T-cell (primary cell): Measurements from ENCODE around the gene PCDH9. TPM values are rescaled to one million over a fixed set of nuclear protein-coding genes. Genes with fewer than 3 reads are reported as not detected.

Experiments
- ATAC-seq, 4 experiments: fragments of 200-7000 bp in 3 of 4; fragments of 150-1000 bp in 1 of 4; cut with Tn5 transposase; replicated peaks in 1 of 4; 1 replicate in 3 of 4; 2 replicates in 1 of 4; pipeline ENCODE4 v1.10.0; 2021; ENCODE audit warnings: moderate library complexity in 3 of 4, mild to moderate bottlenecking in 2 of 4, moderate number of reproducible peaks in 1 of 4
- CTCF ChIA-PET, 2 donors: fragments of 300-600 bp; sonication (Branson Sonifier 250); formaldehyde crosslinking; loops; one replicate each; lab custom pipeline; 2022; ENCODE audit warnings: antibody characterized with exemption in 2 of 2; lab: Charles Lee
- POLR2A ChIA-PET, 2 donors: fragments of 300-600 bp; sonication (Branson Sonifier 250); formaldehyde crosslinking; loops; one replicate each; lab custom pipeline; 2022; ENCODE audit warnings: antibody characterized with exemption in 2 of 2; lab: Charles Lee
- DNase-seq, 35 experiments: peaks; one replicate each; pipeline versions ENCODE4 v3.0.0 to v3.0.0-alpha.2; 2013 to 2023
- H3K27ac ChIP-seq: one replicate; pipeline ENCODE4 v1.5.1; 2013; ENCODE audit warnings: low read length
- H3K27me3 ChIP-seq, 2 experiments: replicated peaks in 1 of 2; 1 replicate in 1 of 2; 2 replicates in 1 of 2; pipeline versions ENCODE4 v1.6.1 to v1.7.0; 2013; ENCODE audit warnings: low read length in 1 of 2, mixed read lengths in 1 of 2; ENCODE audit not compliant: control insufficient read depth in 2 of 2, insufficient read depth in 2 of 2; ENCODE audit errors: extremely low read depth in 1 of 2
- H3K36me3 ChIP-seq, 2 donors: 1 replicate in 1 of 2; 2 replicates in 1 of 2; pipeline versions ENCODE4 v1.6.1 to v1.7.0; 2013; ENCODE audit warnings: low read length in 1 of 2; ENCODE audit not compliant: control insufficient read depth in 2 of 2, insufficient read depth in 1 of 2; ENCODE audit errors: extremely low read depth in 1 of 2
- H3K4me1 ChIP-seq, 2 experiments: 1 replicate in 1 of 2; 2 replicates in 1 of 2; pipeline versions ENCODE4 v1.6.1 to v1.7.0; 2013; ENCODE audit warnings: low read length in 2 of 2, mixed read lengths in 1 of 2; ENCODE audit not compliant: insufficient read depth in 2 of 2, control insufficient read depth in 1 of 2; ENCODE audit errors: extremely low read depth in 1 of 2
- H3K4me3 ChIP-seq, 2 donors: 1 replicate in 1 of 2; 2 replicates in 1 of 2; pipeline versions ENCODE4 v1.5.1 to v1.7.0; 2013; ENCODE audit warnings: mild to moderate bottlenecking in 2 of 2, low read length in 1 of 2, moderate library complexity in 1 of 2; ENCODE audit not compliant: control insufficient read depth in 1 of 2; ENCODE audit errors: extremely low read depth in 1 of 2
- H3K9me3 ChIP-seq: 2 replicates; pipeline ENCODE4 v1.7.0; 2013
- H3K27ac Mint-ChIP-seq, 2 donors: one replicate each; pipeline ENCODE4 v1.8.0; 2020 to 2021; ENCODE audit warnings: mild to moderate bottlenecking in 2 of 2, mixed read lengths in 2 of 2
- H3K27me3 Mint-ChIP-seq, 2 donors: one replicate each; pipeline ENCODE4 v1.8.0; 2021 to 2022; ENCODE audit warnings: mixed read lengths in 2 of 2
- H3K36me3 Mint-ChIP-seq: one replicate; pipeline ENCODE4 v1.8.0; 2021; ENCODE audit warnings: mixed read lengths
- H3K4me1 Mint-ChIP-seq, 3 donors: one replicate each; pipeline ENCODE4 v1.8.0; 2020 to 2022; ENCODE audit warnings: mixed read lengths in 3 of 3, mild to moderate bottlenecking in 1 of 3
- H3K4me3 Mint-ChIP-seq, 3 donors: one replicate each; pipeline ENCODE4 v1.8.0; 2020 to 2022; ENCODE audit warnings: mild to moderate bottlenecking in 3 of 3, mixed read lengths in 3 of 3, moderate library complexity in 3 of 3
- H3K9me3 Mint-ChIP-seq, 3 donors: one replicate each; pipeline ENCODE4 v1.8.0; 2020 to 2022; ENCODE audit warnings: mixed read lengths in 3 of 3
- WGBS: methylation state at CpG from one replicate; pipeline ENCODE4 v1.1.5; 2013; ENCODE audit warnings: missing lambda C conversion rate; ENCODE audit not compliant: insufficient coverage; 5-methylcytosine and 5-hydroxymethylcytosine counted together
- total RNA-seq, 35 experiments: library from RNA in 6 of 35; stranded (reverse) in 6 of 35; fragments of 120-200 nt in 1 of 35; gene quantifications; one replicate each; pipeline versions ENCODE4 v1.2.1 to v1.2.4 and lab custom pipeline; 2013 to 2026

PCDH9 gene
- total RNA-seq, 5 donors from 2014 or later (not counting 1 experiment from before 2014, with no cell fraction given): 0.38 to 1.3 (median 0.53) TPM

- no peak for ATAC-seq
- H3K27me3 Mint-ChIP-seq: no peaks in the 10 kb centered on the region
- H3K4me1 Mint-ChIP-seq: no peaks in the 10 kb centered on the region
Observed at GRCh38 chr13:66358564-66358963, 871.6 kb downstream of the PCDH9 start.

GRCh38 chr13:66357463-66357862 is 872.7 kb downstream of the PCDH9 start:
- H3K9me3 Mint-ChIP-seq: peaks cover 0 to 7% (median 5%) of the 10 kb centered on the region in 3 donors
- no peaks in the 10 kb centered on the region for H3K36me3 Mint-ChIP-seq
- Histone ChIP-seq H3K9me3 (no peaks in the 10 kb centered on the region), H3K27me3 (no peaks in the 10 kb centered on the region), H3K36me3 (no peaks in the 10 kb centered on the region), H3K4me3 (no peak overlapping the region), H3K4me1 (no peaks in the 10 kb centered on the region), H3K27ac (no peak overlapping the region)
- H3K4me3 Mint-ChIP-seq: no peak overlapping the region
- DNase-seq (no peak), ATAC-seq (no peak)
- no CpG with 5 or more reads among the region's 5 CpGs for WGBS
- POLR2A ChIA-PET: no interaction called here
- CTCF ChIA-PET: no interaction called here
- no peaks in the 10 kb centered on the region for H3K27me3 Mint-ChIP-seq
- no peak overlapping the region for H3K27ac Mint-ChIP-seq
- no peaks in the 10 kb centered on the region for H3K4me1 Mint-ChIP-seq

More at GRCh38 chr13:66358564-66358963, 871.6 kb downstream of the PCDH9 start:
- ChIA-PET POLR2A (no interaction called here), CTCF (no interaction called here)
- Mint-ChIP-seq H3K36me3 (no peaks in the 10 kb centered on the region), H3K9me3 (peaks cover 0 to 5% (median 0%) of the 10 kb centered on the region in 3 donors), H3K27ac (no peak overlapping the region), H3K4me3 (no peak overlapping the region)
- no peak for DNase-seq
- H3K4me3 ChIP-seq: no peak overlapping the region
- H3K27me3 ChIP-seq: no peaks in the 10 kb centered on the region
- no peaks in the 10 kb centered on the region for H3K9me3 ChIP-seq
- no peaks in the 10 kb centered on the region for H3K4me1 ChIP-seq
- H3K36me3 ChIP-seq: no peaks in the 10 kb centered on the region
- no peak overlapping the region for H3K27ac ChIP-seq

- Histone ChIP-seq H3K27me3 (no peaks in the 10 kb centered on the region), H3K9me3 (no peaks in the 10 kb centered on the region), H3K36me3 (no peaks in the 10 kb centered on the region), H3K27ac (no peak overlapping the region), H3K4me3 (no peak overlapping the region), H3K4me1 (no peaks in the 10 kb centered on the region)
- no peak overlapping the region for H3K27ac Mint-ChIP-seq
- H3K9me3 Mint-ChIP-seq: peaks cover 0 to 8% (median 6%) of the 10 kb centered on the region in 3 donors
- ChIA-PET CTCF (interaction anchor here in 1 of 2 donors (0.6 kb wide), 1 partner anchor 35 kb away, joined by 3 read pairs; no protein-coding TSS in a partner anchor), POLR2A (no interaction called here)
- H3K36me3 Mint-ChIP-seq: no peaks in the 10 kb centered on the region
- ATAC-seq (no peak), DNase-seq (no peak)
- H3K27me3 Mint-ChIP-seq: no peaks in the 10 kb centered on the region
- WGBS: no CpG with 5 or more reads among the region's 5 CpGs
- no peak overlapping the region for H3K4me3 Mint-ChIP-seq
- no peaks in the 10 kb centered on the region for H3K4me1 Mint-ChIP-seq
Observed at GRCh38 chr13:66354879-66355751, 875.0 kb downstream of the PCDH9 start.

GRCh38 chr13:66353664-66354063 is 876.5 kb downstream of the PCDH9 start:
- DNase-seq (no peak), ATAC-seq (no peak)
- CTCF ChIA-PET: no interaction called here
- POLR2A ChIA-PET: interaction anchor here in 1 of 2 donors (0.7 kb wide), 1 partner anchor 24 kb away, joined by 4 read pairs; no protein-coding TSS in a partner anchor
- Histone ChIP-seq H3K9me3 (no peaks in the 10 kb centered on the region), H3K36me3 (no peaks in the 10 kb centered on the region), H3K27ac (no peak overlapping the region), H3K27me3 (no peaks in the 10 kb centered on the region), H3K4me3 (no peak overlapping the region), H3K4me1 (no peaks in the 10 kb centered on the region)
- WGBS: no CpG with 5 or more reads among the region's 2 CpGs
- Mint-ChIP-seq H3K27ac (no peak overlapping the region), H3K4me1 (no peaks in the 10 kb centered on the region), H3K36me3 (no peaks in the 10 kb centered on the region), H3K4me3 (no peak overlapping the region), H3K27me3 (no peaks in the 10 kb centered on the region), H3K9me3 (peaks cover 6 to 13% (median 12%) of the 10 kb centered on the region in 3 donors)

- no peaks in the 10 kb centered on the region for H3K36me3 Mint-ChIP-seq
- peaks cover 6 to 23% (median 10%) of the 10 kb centered on the region in 3 donors for H3K9me3 Mint-ChIP-seq
- ChIA-PET CTCF (no interaction called here), POLR2A (no interaction called here)
- H3K36me3 ChIP-seq: no peaks in the 10 kb centered on the region
- H3K27me3 Mint-ChIP-seq: no peaks in the 10 kb centered on the region
- ATAC-seq (no peak), DNase-seq (no peak)
- no peak overlapping the region for H3K4me3 ChIP-seq
- no peak overlapping the region for H3K4me3 Mint-ChIP-seq
- H3K27ac Mint-ChIP-seq: no peak overlapping the region
- WGBS: 83% methylated on average over 2 of the region's 2 CpGs
- H3K9me3 ChIP-seq: no peaks in the 10 kb centered on the region
- no peaks in the 10 kb centered on the region for H3K4me1 ChIP-seq
- H3K4me1 Mint-ChIP-seq: no peaks in the 10 kb centered on the region
- no peak overlapping the region for H3K27ac ChIP-seq
- no peaks in the 10 kb centered on the region for H3K27me3 ChIP-seq
Observed at GRCh38 chr13:66349966-66350365, 880.2 kb downstream of the PCDH9 start.

- ATAC-seq (no peak), DNase-seq (no peak)
- POLR2A ChIA-PET: no interaction called here
- Histone ChIP-seq H3K27ac (no peak overlapping the region), H3K4me1 (no peaks in the 10 kb centered on the region), H3K36me3 (no peaks in the 10 kb centered on the region), H3K4me3 (no peak overlapping the region), H3K27me3 (no peaks in the 10 kb centered on the region), H3K9me3 (no peaks in the 10 kb centered on the region)
- Mint-ChIP-seq H3K27me3 (no peaks in the 10 kb centered on the region), H3K4me1 (no peaks in the 10 kb centered on the region), H3K27ac (no peak overlapping the region), H3K4me3 (no peak overlapping the region), H3K36me3 (no peaks in the 10 kb centered on the region), H3K9me3 (peaks cover 6 to 23% (median 8%) of the 10 kb centered on the region in 3 donors)
- WGBS: 58% methylated on average over 2 of the region's 5 CpGs
- CTCF ChIA-PET: interaction anchor here in 1 of 2 donors (0.6 kb wide), 1 partner anchor 59 kb away, joined by 3 read pairs; no protein-coding TSS in a partner anchor
Observed at GRCh38 chr13:66348745-66349690, 881.1 kb downstream of the PCDH9 start.
